Liver (tissue), 9 donors: ENCODE data around the gene SKA3. TPM values are rescaled to one million over a fixed set of nuclear protein-coding genes. Genes with fewer than 3 reads are reported as not detected.
"Not testable (repeated sequence)": the region's sequence is repeated elsewhere in the genome, so short reads cannot be mapped to it uniquely, and the experiment has no call there.

Experiments used
- DNase-seq: peaks from one replicate; pipeline ENCODE4 v3.0.0-alpha.2; 2017; ENCODE audit warnings: low spot score
- H3K27ac ChIP-seq, 2 donors: one replicate each; pipeline ENCODE4 v1.7.0; 2013; ENCODE audit warnings: inconsistent platforms in 2 of 2, low read length in 2 of 2, control low read depth in 1 of 2, low read depth in 1 of 2, mild to moderate bottlenecking in 1 of 2
- H3K27me3 ChIP-seq, 4 donors: one replicate each; pipeline versions ENCODE4 v1.6.1 to v1.7.0; 2013; ENCODE audit warnings: low read length in 3 of 4, inconsistent platforms in 1 of 4, mild to moderate bottlenecking in 1 of 4, moderate library complexity in 1 of 4; ENCODE audit not compliant: control insufficient read depth in 4 of 4, insufficient read depth in 4 of 4
- H3K36me3 ChIP-seq, 4 donors: one replicate each; pipeline versions ENCODE4 v1.6.1 to v1.7.0; 2013; ENCODE audit warnings: low read length in 3 of 4, mild to moderate bottlenecking in 3 of 4, low read depth in 1 of 4, moderate library complexity in 1 of 4; ENCODE audit not compliant: control insufficient read depth in 4 of 4, insufficient read depth in 3 of 4
- H3K4me1 ChIP-seq, 4 donors: one replicate each; pipeline versions ENCODE4 v1.6.1 to v1.7.0; 2013; ENCODE audit warnings: low read length in 3 of 4, mild to moderate bottlenecking in 3 of 4, moderate library complexity in 1 of 4; ENCODE audit not compliant: control insufficient read depth in 4 of 4, insufficient read depth in 4 of 4
- H3K4me3 ChIP-seq, 3 donors: one replicate each; pipeline versions ENCODE4 v1.6.1 to v1.7.0; 2013; ENCODE audit warnings: low read length in 3 of 3, control low read depth in 1 of 3, low read depth in 1 of 3, mild to moderate bottlenecking in 1 of 3
- H3K9ac ChIP-seq, 2 donors: one replicate each; pipeline ENCODE4 v1.7.0; 2013; ENCODE audit warnings: low read length in 2 of 2, mild to moderate bottlenecking in 2 of 2, moderate library complexity in 2 of 2, control low read depth in 1 of 2, low read depth in 1 of 2
- H3K9me3 ChIP-seq, 4 donors: one replicate each; pipeline versions ENCODE4 v1.6.1 to v1.7.0; 2013; ENCODE audit warnings: low read length in 3 of 4; ENCODE audit not compliant: control insufficient read depth in 4 of 4
- CTCF ChIP-seq: fragments of 150-350 bp; IDR thresholded peaks from 2 replicates; pipeline ENCODE4 v1.5.1; 2017; ENCODE audit warnings: improper control_type of control experiment, low read depth, low read length; ENCODE audit not compliant: missing input control
- GABPA ChIP-seq, 2 donors: IDR thresholded peaks in 1 of 2; conservative IDR thresholded peaks in 1 of 2; 2 replicates each; pipeline ENCODE4 v1.6.1; 2016; ENCODE audit warnings: antibody characterized with exemption in 2 of 2, mild to moderate bottlenecking in 1 of 2, moderate library complexity in 1 of 2
- RAD21 ChIP-seq, 2 donors: IDR thresholded peaks; 2 replicates each; pipeline ENCODE4 v1.6.1; 2016; ENCODE audit warnings: antibody characterized with exemption in 2 of 2, mild to moderate bottlenecking in 2 of 2
- REST ChIP-seq: IDR thresholded peaks from 2 replicates; pipeline ENCODE4 v1.6.1; 2016; ENCODE audit warnings: antibody characterized with exemption, mild to moderate bottlenecking
- RXRA ChIP-seq, 2 donors: IDR thresholded peaks; 2 replicates each; pipeline ENCODE4 v1.6.1; 2017 to 2018; ENCODE audit warnings: antibody characterized with exemption in 2 of 2, mild to moderate bottlenecking in 1 of 2
- SP1 ChIP-seq: IDR thresholded peaks from 2 replicates; pipeline ENCODE4 v1.6.1; 2018; ENCODE audit warnings: antibody characterized with exemption, mild to moderate bottlenecking
- TAF1 ChIP-seq: conservative IDR thresholded peaks from 2 replicates; pipeline ENCODE4 v1.6.1; 2016; ENCODE audit warnings: antibody characterized with exemption, mild to moderate bottlenecking
- WGBS: extraction: QIAGEN DNeasy Blood & Tissue Kit; methylation state at CpG from one replicate; pipeline ENCODE4 v1.1.7; 2013; 5-methylcytosine and 5-hydroxymethylcytosine counted together
- polyA plus RNA-seq, 2 donors: library from polyadenylated mRNA; stranded (reverse) in 1 of 2; unstranded in 1 of 2; fragments of 200-250 nt in 1 of 2; fragments of >200 nt in 1 of 2; fragmentation: Nextera tagmentation in 1 of 2; extraction: Ambion mirVana in 1 of 2; gene quantifications; one replicate each; pipeline versions ENCODE4 v1.2.1 to v1.2.3, GENCODE V29; 2013 to 2015
- total RNA-seq, 2 donors: library from RNA; depleted of rRNA; stranded (reverse); fragments of >200 nt; gene quantifications; one replicate each; pipeline ENCODE4 v1.2.3, GENCODE V29; 2014
- donor health status: healthy.
- donor health status: healthy.
- donor health status: healthy.
- donor health status: healthy.
- donor health status: healthy.

The SKA3 gene
- total and polyA plus RNA-seq, 4 donors: under 0.01 to 4.9 (median 0.52) TPM

GRCh38 chr13:21201456-21202190, 25.3 kb upstream of the SKA3 start:
- not testable (repeated sequence) for H3K27ac ChIP-seq, H3K4me1 ChIP-seq, H3K36me3 ChIP-seq, H3K9ac ChIP-seq, DNase-seq, H3K9me3 ChIP-seq, H3K4me3 ChIP-seq, H3K27me3 ChIP-seq

- H3K9ac ChIP-seq, H3K4me1 ChIP-seq, H3K27ac ChIP-seq, H3K36me3 ChIP-seq, H3K9me3 ChIP-seq, DNase-seq, H3K4me3 ChIP-seq, H3K27me3 ChIP-seq: not testable (repeated sequence)
- WGBS: 79% methylated on average over 4 of the region's 4 CpGs
These were observed 22.0 kb upstream of the SKA3 start for GRCh38 chr13:21198391-21198790.

- H3K9me3 ChIP-seq, H3K4me3 ChIP-seq, H3K9ac ChIP-seq, H3K36me3 ChIP-seq, H3K27me3 ChIP-seq, H3K27ac ChIP-seq, H3K4me1 ChIP-seq, DNase-seq: not testable (repeated sequence)
- 84% methylated on average over 9 of the region's 9 CpGs for WGBS
These were observed 21.4 kb upstream of the SKA3 start for GRCh38 chr13:21197606-21198225.

- H3K4me1 ChIP-seq, H3K36me3 ChIP-seq, H3K9ac ChIP-seq, H3K9me3 ChIP-seq, H3K4me3 ChIP-seq, H3K27me3 ChIP-seq, DNase-seq, H3K27ac ChIP-seq: not testable (repeated sequence)
- WGBS: 82% methylated on average over 2 of the region's 2 CpGs
These were observed 18.4 kb upstream of the SKA3 start for GRCh38 chr13:21194756-21195155.

- H3K4me1 ChIP-seq, DNase-seq: not testable (repeated sequence)
These were observed 10.1 kb upstream of the SKA3 start for GRCh38 chr13:21186410-21186809.

GRCh38 chr13:21181671-21182070, 5.3 kb upstream of the SKA3 start:
- DNase-seq: no peak
- no peak for TF ChIP-seq GABPA (IDR thresholded peaks at IDR 0.05 in 1 of 2, conservative IDR thresholded peaks at IDR 0.05 in 1 of 2)
- TF ChIP-seq SP1: no peak
- TF ChIP-seq TAF1: no peak
- no peak for TF ChIP-seq CTCF
- TF ChIP-seq RXRA (IDR thresholded peaks at IDR 0.05): no peak
- TF ChIP-seq RAD21 (IDR thresholded peaks at IDR 0.05): no peak
- no peak for TF ChIP-seq REST

More at GRCh38 chr13:21186410-21186809, 10.1 kb upstream of the SKA3 start:
- H3K9ac ChIP-seq, H3K27me3 ChIP-seq, H3K4me3 ChIP-seq, H3K36me3 ChIP-seq, H3K9me3 ChIP-seq, H3K27ac ChIP-seq: not testable (repeated sequence)
- WGBS: 96% methylated on average over 24 of the region's 35 CpGs

More at GRCh38 chr13:21181671-21182070, 5.3 kb upstream of the SKA3 start:
- Histone ChIP-seq H3K36me3 (peaks cover 0 to 2% (median 0%) of the 10 kb centered on the region in 4 donors), H3K9ac (no peak overlapping the region), H3K4me1 (peaks cover 5 to 10% (median 8%) of the 10 kb centered on the region in 4 donors), H3K4me3 (no peak overlapping the region), H3K27ac (no peak overlapping the region), H3K27me3 (no peaks in the 10 kb centered on the region), H3K9me3 (no peaks in the 10 kb centered on the region)
- 89% methylated on average over 2 of the region's 2 CpGs for WGBS
